PC-3 (cell line): ENCODE measurements around the gene KIF7. TPM values are rescaled to one million over a fixed set of nuclear protein-coding genes. Genes with fewer than 3 reads are reported as not detected.

Experiments used
- ATAC-seq: fragments of 200-7000 bp; cut with Tn5 transposase; 2 replicates; pipeline ENCODE4 v1.9.1; 2020; ENCODE audit warnings: mild to moderate bottlenecking, moderate library complexity
- BruUV-seq: library from RNA; stranded (reverse); fragments of 400-500 nt; replicated peaks from 2 replicates; lab custom pipeline; 2021; lab: Mats Ljungman, UMichigan
- CTCF ChIA-PET: fragments of 300-600 bp; sonication (Branson Sonifier 250); formaldehyde crosslinking; loops from one replicate; lab custom pipeline; 2022; ENCODE audit warnings: antibody characterized with exemption; lab: Charles Lee
- POLR2A ChIA-PET: fragments of 300-600 bp; sonication (Branson Sonifier 250); formaldehyde crosslinking; loops from one replicate; lab custom pipeline; 2022; ENCODE audit warnings: antibody characterized with exemption; ENCODE audit not compliant: unreplicated experiment; lab: Charles Lee
- DNase-seq: peaks from one replicate; pipeline ENCODE4 v3.0.0-alpha.2; 2015
- H2AFZ ChIP-seq: fragments of 300-600 bp; sonication (generic); 2 replicates; pipeline ENCODE4 v1.6.0; 2016; ENCODE audit warnings: antibody characterized with exemption, low read length
- H3F3A ChIP-seq: fragments of 300-600 bp; sonication (generic); one replicate; pipeline ENCODE4 v1.6.0; 2017; ENCODE audit warnings: antibody characterized with exemption, low read length, control low read depth, mild to moderate bottlenecking; ENCODE audit not compliant: unreplicated experiment
- H3K27ac ChIP-seq: fragments of 300-600 bp; sonication (generic); 2 replicates; pipeline ENCODE4 v1.5.1; 2016; ENCODE audit warnings: mild to moderate bottlenecking, low read length
- H3K27me3 ChIP-seq: fragments of 300-600 bp; sonication (generic); 2 replicates; pipeline ENCODE4 v1.6.1; 2016; ENCODE audit warnings: low read length, mixed read lengths
- H3K36me3 ChIP-seq: fragments of 300-600 bp; sonication (generic); 2 replicates; pipeline ENCODE4 v1.6.1; 2016; ENCODE audit warnings: low read depth, mixed run types, low read length, mixed read lengths
- H3K4me1 ChIP-seq: fragments of 300-600 bp; sonication (generic); 2 replicates; pipeline ENCODE4 v1.5.1; 2016; ENCODE audit warnings: low read length; ENCODE audit not compliant: insufficient read depth
- H3K4me2 ChIP-seq: fragments of 300-600 bp; sonication (generic); 2 replicates; pipeline ENCODE4 v1.6.0; 2016; ENCODE audit warnings: low read length
- H3K4me3 ChIP-seq: fragments of 300-600 bp; sonication (generic); 2 replicates; pipeline ENCODE4 v1.5.1; 2016; ENCODE audit warnings: mild to moderate bottlenecking, low read length, mixed read lengths
- H3K79me2 ChIP-seq: fragments of 300-600 bp; sonication (generic); 2 replicates; pipeline ENCODE4 v1.6.1; 2017; ENCODE audit warnings: low read length, mixed read lengths
- H3K9ac ChIP-seq: fragments of 300-600 bp; sonication (generic); 2 replicates; pipeline ENCODE4 v1.6.0; 2016; ENCODE audit warnings: mild to moderate bottlenecking, low read length
- H3K9me2 ChIP-seq: fragments of 300-600 bp; sonication (generic); replicated peaks from 2 replicates; pipeline ENCODE4 v1.6.1; 2016; ENCODE audit warnings: mixed run types, low read length, mixed read lengths
- H3K9me3 ChIP-seq: fragments of 300-600 bp; sonication (generic); 2 replicates; pipeline ENCODE4 v1.6.1; 2016; ENCODE audit warnings: low read length, mixed read lengths
- H4K20me1 ChIP-seq: fragments of 300-600 bp; sonication (generic); 2 replicates; pipeline ENCODE4 v1.6.1; 2016; ENCODE audit warnings: low read length, mixed read lengths
- EZH2 ChIP-seq: fragments of 300-600 bp; sonication (generic); IDR thresholded peaks from one replicate; pipeline ENCODE4 v1.6.1; 2017; ENCODE audit warnings: antibody characterized with exemption, mild to moderate bottlenecking, low read length; ENCODE audit not compliant: unreplicated experiment
- EZH2phosphoT487 ChIP-seq: fragments of 300-600 bp; sonication (generic); IDR thresholded peaks from 2 replicates; pipeline ENCODE4 v1.6.1; 2018; ENCODE audit warnings: mild to moderate bottlenecking, antibody characterized with exemption, low read length, borderline replicate concordance
- intact Hi-C: fragments of 100-400 bp; cut with micrococcal nuclease; formaldehyde crosslinking; loops from 2 replicates; pipeline ENCODE4 v1.9.0; 2023
- total RNA-seq: library from RNA; depleted of rRNA; stranded (reverse); fragments of >200 nt; gene quantifications from 2 replicates; pipeline ENCODE4 v1.2.3, GENCODE V29; 2014
- TF ChIP-seq, protein P1 (sequence below): fragments of 300-600 bp; sonication (generic); conservative IDR thresholded peaks from 2 replicates; pipeline ENCODE4 v1.5.1; 2017; ENCODE audit warnings: antibody characterized with exemption, low read depth, mild to moderate bottlenecking, low read length

The KIF7 gene
- total RNA-seq, 1 experiment from 2014 or later, result 18.8 TPM

DNA sequence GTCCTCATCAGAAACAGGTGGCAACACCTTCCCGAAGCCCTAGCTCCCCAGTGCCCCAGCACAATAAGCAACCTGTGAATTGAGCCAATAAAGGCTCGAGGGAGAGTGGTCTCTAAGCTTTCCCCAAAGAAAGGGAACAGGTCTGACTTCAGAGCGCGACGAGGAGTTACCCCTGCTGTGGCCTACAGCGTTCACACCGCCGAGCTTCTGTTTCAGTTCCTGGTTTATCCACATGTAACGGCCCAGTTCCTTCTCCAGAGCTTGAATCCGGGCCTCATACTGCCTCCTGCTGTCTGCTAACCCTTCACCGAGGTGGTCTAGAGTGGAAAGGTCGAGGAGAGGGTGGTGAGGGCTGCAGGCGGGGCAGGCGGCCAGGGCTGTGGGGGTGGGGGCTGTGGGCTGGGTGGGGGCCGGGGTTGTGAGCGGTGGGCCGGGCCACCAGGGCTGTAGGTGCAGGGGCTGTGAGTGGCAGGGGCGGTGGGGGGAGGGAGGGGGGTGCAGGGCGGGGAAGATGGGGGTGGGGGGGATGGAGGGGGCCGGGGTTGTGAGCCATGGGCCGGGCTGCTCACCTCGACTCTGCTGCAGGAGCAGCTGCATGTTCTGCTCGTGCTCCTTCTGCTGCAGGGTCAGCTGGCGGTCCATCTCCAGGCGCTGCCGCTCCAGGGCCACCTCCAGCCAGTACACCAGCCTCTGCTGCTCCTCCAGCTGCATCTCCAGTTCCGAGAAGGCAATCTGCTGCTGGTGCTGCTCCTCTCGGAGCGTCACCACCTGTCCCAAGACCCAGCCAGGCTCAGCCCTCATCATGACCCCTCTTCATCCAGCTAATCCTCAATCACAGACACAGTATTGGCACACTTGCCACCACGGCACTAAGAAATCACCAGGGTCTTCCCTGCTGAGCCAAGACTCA is 26.2 kb downstream of the KIF7 start:
- Histone ChIP-seq H3K79me2 (no peaks in the 10 kb centered on the region), H3K27me3 (no peaks in the 10 kb centered on the region), H3K9ac (no peak overlapping the region), H3K4me3 (no peak overlapping the region), H2AFZ (no peak overlapping the region), H4K20me1 (no peaks in the 10 kb centered on the region), H3K27ac (no peak overlapping the region), H3K4me2 (no peak overlapping the region), H3K9me2 (no peaks in the 10 kb centered on the region), H3K36me3 (peaks cover 75% of the 10 kb centered on the region), H3K9me3 (no peaks in the 10 kb centered on the region), H3K4me1 (no peaks in the 10 kb centered on the region), H3F3A (no peaks in the 10 kb centered on the region)
- ATAC-seq (no peak), DNase-seq (no peak)
- TF ChIP-seq, protein P1, sequence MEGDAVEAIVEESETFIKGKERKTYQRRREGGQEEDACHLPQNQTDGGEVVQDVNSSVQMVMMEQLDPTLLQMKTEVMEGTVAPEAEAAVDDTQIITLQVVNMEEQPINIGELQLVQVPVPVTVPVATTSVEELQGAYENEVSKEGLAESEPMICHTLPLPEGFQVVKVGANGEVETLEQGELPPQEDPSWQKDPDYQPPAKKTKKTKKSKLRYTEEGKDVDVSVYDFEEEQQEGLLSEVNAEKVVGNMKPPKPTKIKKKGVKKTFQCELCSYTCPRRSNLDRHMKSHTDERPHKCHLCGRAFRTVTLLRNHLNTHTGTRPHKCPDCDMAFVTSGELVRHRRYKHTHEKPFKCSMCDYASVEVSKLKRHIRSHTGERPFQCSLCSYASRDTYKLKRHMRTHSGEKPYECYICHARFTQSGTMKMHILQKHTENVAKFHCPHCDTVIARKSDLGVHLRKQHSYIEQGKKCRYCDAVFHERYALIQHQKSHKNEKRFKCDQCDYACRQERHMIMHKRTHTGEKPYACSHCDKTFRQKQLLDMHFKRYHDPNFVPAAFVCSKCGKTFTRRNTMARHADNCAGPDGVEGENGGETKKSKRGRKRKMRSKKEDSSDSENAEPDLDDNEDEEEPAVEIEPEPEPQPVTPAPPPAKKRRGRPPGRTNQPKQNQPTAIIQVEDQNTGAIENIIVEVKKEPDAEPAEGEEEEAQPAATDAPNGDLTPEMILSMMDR, result no peak
- TF ChIP-seq EZH2 (no peak), EZH2phosphoT487 (no peak)
- no TSS peak for BruUV-seq
- ChIA-PET CTCF (no interaction called here), POLR2A (no interaction called here)
- intact Hi-C loops, result no loop called here

DNA sequence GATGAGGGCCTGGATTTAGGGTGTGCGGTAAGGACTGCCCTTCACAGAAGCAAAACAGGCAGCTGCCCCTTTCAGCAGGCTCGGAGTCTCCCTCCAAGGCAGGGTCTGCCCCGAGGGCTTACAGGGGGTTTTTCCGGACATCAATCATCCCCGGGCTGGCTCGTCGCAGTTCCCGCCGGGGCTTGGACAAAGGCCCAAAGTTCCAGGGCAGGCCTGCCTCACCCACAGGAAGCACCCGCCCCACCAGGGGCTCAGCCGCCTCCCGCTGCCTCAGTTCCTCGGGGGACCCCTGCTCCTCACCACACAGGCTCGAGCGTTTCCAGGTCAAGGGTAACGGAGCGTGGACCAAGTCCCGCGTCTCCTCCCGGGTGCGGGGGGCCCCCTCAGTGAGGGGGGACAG is 27.0 kb downstream of the KIF7 start:
- TSS peak; percentile 44 for BruUV-seq
- Histone ChIP-seq H3K79me2 (no peaks in the 10 kb centered on the region), H3K4me1 (no peaks in the 10 kb centered on the region), H4K20me1 (no peaks in the 10 kb centered on the region), H3F3A (no peaks in the 10 kb centered on the region), H3K4me3 (no peak overlapping the region), H3K27ac (no peak overlapping the region), H3K27me3 (no peaks in the 10 kb centered on the region), H3K36me3 (peaks cover 77% of the 10 kb centered on the region), H2AFZ (no peak overlapping the region), H3K9me3 (no peaks in the 10 kb centered on the region), H3K9ac (no peak overlapping the region), H3K9me2 (no peaks in the 10 kb centered on the region), H3K4me2 (no peak overlapping the region)
- intact Hi-C loops, result no loop called here
- ChIA-PET CTCF (no interaction called here), POLR2A (no interaction called here)
- DNase-seq (no peak), ATAC-seq (no peak)
- TF ChIP-seq EZH2phosphoT487, result no peak
- TF ChIP-seq EZH2, result no peak
- TF ChIP-seq, protein P1, result no peak
